GM19463 (cell line): ENCODE measurements around the gene HLA-DPB1.
A peak's percentile ranks its signal among the peaks of the same experiment; 100 is the strongest.
"Not testable (repeated sequence)": the region's sequence is repeated elsewhere in the genome, so short reads cannot be mapped to it uniquely, and the experiment has no call there.

ENCODE experiments used
- ATAC-seq: cut with Tn5 transposase; IDR thresholded peaks from one replicate; pipeline ENCODE4 v1.9.1; 2021; ENCODE audit warnings: mild to moderate bottlenecking, moderate library complexity; ENCODE audit not compliant: unreplicated experiment

HLA-DPB1 gene

GRCh38 chr6:33075568-33076405 lies at the start of gene HLA-DPB1:
Gene HLA-DPB1, plus strand, starts transcription at chr6:33075990. Its CDS starts 52 bp downstream, at chr6:33076042.
- peak; percentile 64 for ATAC-seq

GRCh38 chr6:33028220-33028849 lies 47.5 kb upstream of the HLA-DPB1 start:
- ATAC-seq, result no peak

GRCh38 chr6:33029328-33030184 lies 46.2 kb upstream of the HLA-DPB1 start:
- peak; percentile 75 for ATAC-seq

GRCh38 chr6:33030245-33030644 lies 45.5 kb upstream of the HLA-DPB1 start:
- ATAC-seq, result no peak

- ATAC-seq, result no peak
These were observed 41.2 kb upstream of the HLA-DPB1 start for GRCh38 chr6:33034554-33034953.

- no peak for ATAC-seq
These were observed 39.3 kb upstream of the HLA-DPB1 start for GRCh38 chr6:33036535-33036934.

- ATAC-seq, result no peak
These were observed 35.6 kb upstream of the HLA-DPB1 start for GRCh38 chr6:33040157-33040556.

GRCh38 chr6:33049323-33050013 lies 26.3 kb upstream of the HLA-DPB1 start:
- no peak for ATAC-seq

GRCh38 chr6:33050014-33050810 lies 25.6 kb upstream of the HLA-DPB1 start:
- ATAC-seq, result no peak

- ATAC-seq, result no peak
These were observed 23.2 kb upstream of the HLA-DPB1 start for GRCh38 chr6:33052627-33053026.

- ATAC-seq, result no peak
These were observed 22.6 kb upstream of the HLA-DPB1 start for GRCh38 chr6:33053230-33053629.

GRCh38 chr6:33057222-33058150 lies 18.3 kb upstream of the HLA-DPB1 start:
- ATAC-seq, result no peak

- ATAC-seq, result no peak
These were observed 13.8 kb upstream of the HLA-DPB1 start for GRCh38 chr6:33061987-33062386.

GRCh38 chr6:33063435-33063834 lies 12.4 kb upstream of the HLA-DPB1 start:
- not testable (repeated sequence) for ATAC-seq

GRCh38 chr6:33064723-33065122 lies 11.1 kb upstream of the HLA-DPB1 start:
- ATAC-seq, result no peak

- no peak for ATAC-seq
These were observed 10.5 kb upstream of the HLA-DPB1 start for GRCh38 chr6:33065312-33065711.

GRCh38 chr6:33066917-33067521 lies 8.8 kb upstream of the HLA-DPB1 start:
- no peak for ATAC-seq

- no peak for ATAC-seq
These were observed 6.6 kb upstream of the HLA-DPB1 start for GRCh38 chr6:33069021-33069738.
